ENCODE measurements around the gene ABHD16A. TPM values are rescaled to one million over a fixed set of nuclear protein-coding genes. Genes with fewer than 3 reads are reported as not detected.

ABHD16A gene
- total RNA-seq, 4 donors from 2014 or later, result 47.3 to 81.4 (median 71.7) TPM

GRCh38 chr6:31732029-31732428 lies 28.9 kb upstream of the ABHD16A start:
- Histone ChIP-seq H3K4me1 (peaks cover 39 to 45% of the 10 kb centered on the region in 2 donors), H3K36me3 (peaks cover 33 to 42% of the 10 kb centered on the region in 2 donors), H3K9me3 (no peaks in the 10 kb centered on the region), H3K27me3 (no peaks in the 10 kb centered on the region), H3K27ac (no peak overlapping the region), H3K4me3 (replicated peaks in 1 of 3) (no peak overlapping the region)
- no peak for TF ChIP-seq CTCF (IDR thresholded peaks at IDR 0.05)
- TF ChIP-seq POLR2A (IDR thresholded peaks at IDR 0.05), result no peak
- DNase-seq, result no peak
- WGBS, 2 donors, result 68 to 79% methylated on average over 3 of the region's 3 CpGs
- intact Hi-C loops (cut with DNase I), result loop anchor here (5.0 kb wide), 1 partner anchor 45 kb away; no protein-coding TSS in a partner anchor

- WGBS, 2 donors, result 88 to 89% methylated on average over 11 of the region's 11 CpGs
- TF ChIP-seq CTCF (IDR thresholded peaks at IDR 0.05) (no peak), POLR2A (IDR thresholded peaks at IDR 0.05) (no peak)
- Histone ChIP-seq H3K27me3 (no peaks in the 10 kb centered on the region), H3K9me3 (no peaks in the 10 kb centered on the region), H3K4me1 (peaks cover 37 to 53% of the 10 kb centered on the region in 2 donors), H3K27ac (peak overlapping the region; percentile 82 to 98 (median 93)), H3K36me3 (peaks cover 33 to 42% of the 10 kb centered on the region in 2 donors), H3K4me3 (replicated peaks in 1 of 3) (no peak overlapping the region)
- intact Hi-C loops (cut with DNase I), result loop anchor here (5.0 kb wide), 1 partner anchor 43 kb away; no protein-coding TSS in a partner anchor
- DNase-seq, result no peak
Measured at GRCh38 chr6:31730631-31731086, 27.5 kb upstream of the ABHD16A start.

GRCh38 chr6:31729979-31730630 lies 27.0 kb upstream of the ABHD16A start:
- TF ChIP-seq POLR2A (IDR thresholded peaks at IDR 0.05) (peak; percentile 57 to 79), CTCF (IDR thresholded peaks at IDR 0.05) (no peak)
- Histone ChIP-seq H3K4me1 (peaks cover 35 to 53% of the 10 kb centered on the region in 2 donors), H3K27ac (peak overlapping the region; percentile 82 to 98 (median 93)), H3K27me3 (no peaks in the 10 kb centered on the region), H3K9me3 (no peaks in the 10 kb centered on the region), H3K4me3 (replicated peaks in 1 of 3) (peak overlapping the region; percentile 55 to 84 (median 62)), H3K36me3 (peaks cover 33 to 42% of the 10 kb centered on the region in 2 donors)
- intact Hi-C loops (cut with DNase I), result loop anchor here (5.0 to 10.0 kb wide), 2 partner anchors 43 to 105 kb away; no protein-coding TSS in a partner anchor
- 10 to 11% methylated on average over 21 to 26 of the region's 46 CpGs for WGBS, 2 donors
- peak; percentile 84 to 86 for DNase-seq

- Histone ChIP-seq H3K9me3 (no peaks in the 10 kb centered on the region), H3K27me3 (no peaks in the 10 kb centered on the region), H3K4me3 (replicated peaks in 1 of 3) (peak overlapping the region; percentile 55 to 84 (median 62)), H3K4me1 (peaks cover 30 to 51% of the 10 kb centered on the region in 2 donors), H3K36me3 (peaks cover 33 to 42% of the 10 kb centered on the region in 2 donors), H3K27ac (peak overlapping the region; percentile 82 to 98 (median 93))
- TF ChIP-seq POLR2A (IDR thresholded peaks at IDR 0.05) (no peak), CTCF (IDR thresholded peaks at IDR 0.05) (peak; percentile 29 to 72 (median 60))
- intact Hi-C loops (cut with DNase I), result loop anchor here (10.0 kb wide), 1 partner anchor 105 kb away; no protein-coding TSS in a partner anchor
- 0 to 1% methylated on average over 17 to 20 of the region's 29 CpGs for WGBS, 2 donors
- peak; percentile 93 to 95 for DNase-seq
Measured at GRCh38 chr6:31729515-31729978, 26.4 kb upstream of the ABHD16A start.
